Non-pigmented ciliary epithelial cell (primary cell): ENCODE data around the gene NEB.

Experiments used
- DNase-seq: peaks from one replicate; pipeline ENCODE4 v3.0.0-alpha.2; 2010; ENCODE audit warnings: low read depth

NEB gene

GRCh38 chr2:151695778-151696177 is 38.5 kb downstream of the NEB start:
- DNase-seq: no peak

- no peak for DNase-seq
These were observed 42.6 kb downstream of the NEB start for GRCh38 chr2:151691631-151692030.

- DNase-seq: no peak
These were observed 45.6 kb downstream of the NEB start for GRCh38 chr2:151688719-151689118.

GRCh38 chr2:151682459-151683003 is 51.7 kb downstream of the NEB start:
- no peak for DNase-seq

GRCh38 chr2:151681051-151681450 is 53.2 kb downstream of the NEB start:
- DNase-seq: no peak

GRCh38 chr2:151679994-151680393 is 54.3 kb downstream of the NEB start:
- no peak for DNase-seq

GRCh38 chr2:151678849-151679248 is 55.4 kb downstream of the NEB start:
- no peak for DNase-seq

- DNase-seq: no peak
These were observed 61.3 kb downstream of the NEB start for GRCh38 chr2:151673016-151673415.

GRCh38 chr2:151672277-151672676 is 62.0 kb downstream of the NEB start:
- DNase-seq: no peak

- no peak for DNase-seq
These were observed 63.3 kb downstream of the NEB start for GRCh38 chr2:151670846-151671597.

- DNase-seq: no peak
These were observed 63.9 kb downstream of the NEB start for GRCh38 chr2:151670346-151670745.

- DNase-seq: no peak
These were observed 64.6 kb downstream of the NEB start for GRCh38 chr2:151669585-151670081.

GRCh38 chr2:151668737-151669136 is 65.5 kb downstream of the NEB start:
- DNase-seq: no peak

- no peak for DNase-seq
These were observed 68.3 kb downstream of the NEB start for GRCh38 chr2:151665959-151666358.

- no peak for DNase-seq
These were observed 69.8 kb downstream of the NEB start for GRCh38 chr2:151664520-151664919.

GRCh38 chr2:151661625-151662024 is 72.7 kb downstream of the NEB start:
- no peak for DNase-seq

- no peak for DNase-seq
These were observed 76.2 kb downstream of the NEB start for GRCh38 chr2:151658081-151658480.

- peak; percentile 24 for DNase-seq
These were observed 76.6 kb downstream of the NEB start for GRCh38 chr2:151657667-151658076.

- DNase-seq: no peak
These were observed 78.4 kb downstream of the NEB start for GRCh38 chr2:151655663-151656398.

GRCh38 chr2:151654891-151655290 is 79.4 kb downstream of the NEB start:
- DNase-seq: no peak

GRCh38 chr2:151654085-151654484 is 80.2 kb downstream of the NEB start:
- DNase-seq: no peak

GRCh38 chr2:151651274-151651673 is 83.0 kb downstream of the NEB start:
- DNase-seq: no peak

GRCh38 chr2:151650456-151650855 is 83.8 kb downstream of the NEB start:
- DNase-seq: no peak
